BJ (cell line): Measurements from ENCODE around the gene FBXL14. TPM values are rescaled to one million over a fixed set of nuclear protein-coding genes. Genes with fewer than 3 reads are reported as not detected.

Experiments
- CTCF ChIA-PET: fragments of 350-600 bp; formaldehyde crosslinking; extraction: SDS; loops from one replicate; lab custom pipeline; 2021; ENCODE audit warnings: antibody characterized with exemption, inconsistent platforms; lab: Yijun Ruan, JAX
- POLR2A ChIA-PET: fragments of 300-600 bp; sonication (Branson Sonifier 250); formaldehyde crosslinking; extraction: SDS; loops from one replicate; lab custom pipeline; 2021; ENCODE audit warnings: antibody characterized with exemption; lab: Charles Lee
- DNase-seq: peaks from one replicate; pipeline ENCODE4 v3.0.0-alpha.2; 2011; ENCODE audit warnings: low read depth
- H3K27me3 ChIP-seq: 2 replicates; pipeline ENCODE4 v1.6.0; 2011; ENCODE audit warnings: low read length; ENCODE audit not compliant: control insufficient read depth, insufficient read depth
- H3K36me3 ChIP-seq: 2 replicates; pipeline ENCODE4 v1.5.1; 2011; ENCODE audit warnings: low read length; ENCODE audit not compliant: control insufficient read depth, insufficient read depth
- H3K4me3 ChIP-seq: 2 replicates; pipeline ENCODE4 v1.5.1; 2011; ENCODE audit warnings: low read depth, mild to moderate bottlenecking, control low read depth, low read length
- CTCF ChIP-seq: IDR thresholded peaks from 2 replicates; pipeline ENCODE4 v1.5.1; 2011; ENCODE audit warnings: low read depth, mild to moderate bottlenecking, control low read depth, inconsistent platforms, low read length, moderate library complexity; ENCODE audit not compliant: insufficient read depth
- polyA plus RNA-seq: library from polyadenylated mRNA; depleted of rRNA; stranded (reverse); fragments of >200 nt; gene quantifications from 2 replicates; pipeline ENCODE4 v1.2.3, GENCODE V29; 2011

FBXL14 gene
- polyA plus RNA-seq, 1 experiment: 9.4 TPM

- DNase-seq: no peak
- ChIA-PET CTCF (interaction anchor here (0.5 to 4.8 kb wide), 33 partner anchors 9 to 1013 kb away, joined by 3 to 85 read pairs (median 4); partner anchors contain the start of gene RAD52), POLR2A (no interaction called here)
- peak; percentile 79 for TF ChIP-seq CTCF
- Histone ChIP-seq H3K4me3 (no peak overlapping the region), H3K36me3 (no peaks in the 10 kb centered on the region), H3K27me3 (no peaks in the 10 kb centered on the region)
These were observed 10.8 kb downstream of the FBXL14 start for GRCh38 chr12:1583421-1584078.

- Histone ChIP-seq H3K27me3 (no peaks in the 10 kb centered on the region), H3K4me3 (no peak overlapping the region), H3K36me3 (no peaks in the 10 kb centered on the region)
- ChIA-PET POLR2A (no interaction called here), CTCF (interaction anchor here (0.7 to 4.8 kb wide), 25 partner anchors 8 to 1012 kb away, joined by 3 to 85 read pairs (median 5); partner anchors contain the start of gene RAD52)
- TF ChIP-seq CTCF: no peak
- DNase-seq: no peak
These were observed 11.7 kb downstream of the FBXL14 start for GRCh38 chr12:1582709-1583050.

- POLR2A ChIA-PET: interaction anchor here (0.7 kb wide), 1 partner anchor 805 kb away, joined by 8 read pairs; no protein-coding TSS in a partner anchor
- Histone ChIP-seq H3K36me3 (no peaks in the 10 kb centered on the region), H3K4me3 (no peak overlapping the region), H3K27me3 (no peaks in the 10 kb centered on the region)
- TF ChIP-seq CTCF: no peak
- DNase-seq: no peak
- CTCF ChIA-PET: interaction anchor here (0.7 to 4.8 kb wide), 12 partner anchors 21 to 1007 kb away, joined by 4 to 85 read pairs (median 5); no protein-coding TSS in a partner anchor
These were observed 12.2 kb downstream of the FBXL14 start for GRCh38 chr12:1581973-1582708.

GRCh38 chr12:1580526-1580925 lies 13.9 kb downstream of the FBXL14 start:
- POLR2A ChIA-PET: no interaction called here
- H3K27me3 ChIP-seq: no peaks in the 10 kb centered on the region
- CTCF ChIA-PET: interaction anchor here (1.4 to 4.8 kb wide), 2 partner anchors 106 to 463 kb away, joined by 4 to 85 read pairs; no protein-coding TSS in a partner anchor
- no peaks in the 10 kb centered on the region for H3K36me3 ChIP-seq
- TF ChIP-seq CTCF: no peak
- no peak for DNase-seq
- no peak overlapping the region for H3K4me3 ChIP-seq

GRCh38 chr12:1579651-1580435 lies 14.5 kb downstream of the FBXL14 start:
- Histone ChIP-seq H3K4me3 (no peak overlapping the region), H3K36me3 (no peaks in the 10 kb centered on the region), H3K27me3 (no peaks in the 10 kb centered on the region)
- no peak for TF ChIP-seq CTCF
- DNase-seq: no peak
- POLR2A ChIA-PET: interaction anchor here (0.7 kb wide), 2 partner anchors 90 to 828 kb away, joined by 5 to 6 read pairs; no protein-coding TSS in a partner anchor
- CTCF ChIA-PET: interaction anchor here (0.6 to 4.8 kb wide), 6 partner anchors 30 to 630 kb away, joined by 3 to 85 read pairs (median 5); partner anchors contain the start of gene RAD52
